ENCODE results near the gene C1orf50. TPM values are rescaled to one million over a fixed set of nuclear protein-coding genes. Genes with fewer than 3 reads are reported as not detected.
"Not testable (repeated sequence)": the region's sequence is repeated elsewhere in the genome, so short reads cannot be mapped to it uniquely, and the experiment has no call there.

C1orf50 gene
- total RNA-seq, 1 donor, result 5.2 TPM

- TF ChIP-seq, protein P1, sequence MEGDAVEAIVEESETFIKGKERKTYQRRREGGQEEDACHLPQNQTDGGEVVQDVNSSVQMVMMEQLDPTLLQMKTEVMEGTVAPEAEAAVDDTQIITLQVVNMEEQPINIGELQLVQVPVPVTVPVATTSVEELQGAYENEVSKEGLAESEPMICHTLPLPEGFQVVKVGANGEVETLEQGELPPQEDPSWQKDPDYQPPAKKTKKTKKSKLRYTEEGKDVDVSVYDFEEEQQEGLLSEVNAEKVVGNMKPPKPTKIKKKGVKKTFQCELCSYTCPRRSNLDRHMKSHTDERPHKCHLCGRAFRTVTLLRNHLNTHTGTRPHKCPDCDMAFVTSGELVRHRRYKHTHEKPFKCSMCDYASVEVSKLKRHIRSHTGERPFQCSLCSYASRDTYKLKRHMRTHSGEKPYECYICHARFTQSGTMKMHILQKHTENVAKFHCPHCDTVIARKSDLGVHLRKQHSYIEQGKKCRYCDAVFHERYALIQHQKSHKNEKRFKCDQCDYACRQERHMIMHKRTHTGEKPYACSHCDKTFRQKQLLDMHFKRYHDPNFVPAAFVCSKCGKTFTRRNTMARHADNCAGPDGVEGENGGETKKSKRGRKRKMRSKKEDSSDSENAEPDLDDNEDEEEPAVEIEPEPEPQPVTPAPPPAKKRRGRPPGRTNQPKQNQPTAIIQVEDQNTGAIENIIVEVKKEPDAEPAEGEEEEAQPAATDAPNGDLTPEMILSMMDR (IDR thresholded peaks at IDR 0.05; ENCODE audit: insufficient read depth, low read depth, low read length), result no peak
- no peak overlapping the region for H3K4me3 ChIP-seq (ENCODE audit: low read depth, low read length)
- DNase-seq (ENCODE audit: low read depth), result no peak
Measured at GRCh38 chr1:42797414-42797813, 30.4 kb downstream of the C1orf50 start.

- no peak for DNase-seq (ENCODE audit: low read depth)
- no peak overlapping the region for H3K4me3 ChIP-seq (ENCODE audit: low read depth, low read length)
- TF ChIP-seq, protein P1 (IDR thresholded peaks at IDR 0.05; ENCODE audit: insufficient read depth, low read depth, low read length), result no peak
Measured at GRCh38 chr1:42797979-42798378, 30.9 kb downstream of the C1orf50 start.

GRCh38 chr1:42801832-42802473 is 34.9 kb downstream of the C1orf50 start:
- no peak overlapping the region for H3K4me3 ChIP-seq (ENCODE audit: low read depth, low read length)
- TF ChIP-seq, protein P1 (IDR thresholded peaks at IDR 0.05; ENCODE audit: insufficient read depth, low read depth, low read length), result no peak
- no peak for DNase-seq (ENCODE audit: low read depth)

DNA sequence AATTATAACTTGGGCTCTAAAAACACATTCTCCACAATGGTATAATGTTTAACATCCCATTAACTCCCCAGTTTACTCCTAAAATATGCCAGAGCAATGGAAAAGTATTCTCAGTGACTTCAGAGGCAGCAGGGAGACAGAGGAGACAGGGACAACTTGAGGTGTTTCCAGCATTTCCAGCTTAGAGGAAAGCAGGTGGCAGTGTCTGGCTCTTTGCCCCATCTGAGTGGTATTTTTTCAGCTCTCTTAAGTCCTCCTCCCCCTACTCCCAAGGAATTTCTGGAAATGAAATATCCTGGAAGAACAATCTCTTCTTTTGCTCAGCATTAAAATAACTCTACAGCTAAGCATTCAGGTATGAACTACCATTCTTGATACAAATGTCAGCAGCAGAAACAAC is 39.1 kb downstream of the C1orf50 start:
- TF ChIP-seq, protein P1 (IDR thresholded peaks at IDR 0.05; ENCODE audit: insufficient read depth, low read depth, low read length), result no peak
- no peak for DNase-seq (ENCODE audit: low read depth)
- no peak overlapping the region for H3K4me3 ChIP-seq (ENCODE audit: low read depth, low read length)

DNA sequence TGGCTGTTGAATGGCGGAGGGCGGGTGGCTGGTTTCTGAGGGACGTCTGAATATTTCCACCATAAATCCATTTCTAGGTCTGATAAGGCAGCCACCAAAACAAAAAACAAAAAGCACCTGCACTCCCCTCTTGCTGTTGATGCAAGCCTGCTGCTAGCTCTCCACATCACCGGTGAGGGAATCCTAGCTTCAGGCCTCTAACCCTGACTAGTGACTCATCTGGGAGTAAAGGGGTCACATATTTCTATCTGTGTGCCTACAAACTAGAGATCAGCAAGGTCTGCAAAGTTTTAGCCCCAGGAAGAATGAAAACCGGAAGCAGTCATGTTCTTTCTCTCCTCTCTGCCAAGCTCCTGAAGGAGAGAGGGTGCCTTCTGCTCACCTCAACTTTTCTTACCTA is 39.5 kb downstream of the C1orf50 start:
- DNase-seq (ENCODE audit: low read depth), result no peak
- TF ChIP-seq, protein P1 (IDR thresholded peaks at IDR 0.05; ENCODE audit: insufficient read depth, low read depth, low read length), result no peak
- H3K4me3 ChIP-seq (ENCODE audit: low read depth, low read length), result no peak overlapping the region

DNA sequence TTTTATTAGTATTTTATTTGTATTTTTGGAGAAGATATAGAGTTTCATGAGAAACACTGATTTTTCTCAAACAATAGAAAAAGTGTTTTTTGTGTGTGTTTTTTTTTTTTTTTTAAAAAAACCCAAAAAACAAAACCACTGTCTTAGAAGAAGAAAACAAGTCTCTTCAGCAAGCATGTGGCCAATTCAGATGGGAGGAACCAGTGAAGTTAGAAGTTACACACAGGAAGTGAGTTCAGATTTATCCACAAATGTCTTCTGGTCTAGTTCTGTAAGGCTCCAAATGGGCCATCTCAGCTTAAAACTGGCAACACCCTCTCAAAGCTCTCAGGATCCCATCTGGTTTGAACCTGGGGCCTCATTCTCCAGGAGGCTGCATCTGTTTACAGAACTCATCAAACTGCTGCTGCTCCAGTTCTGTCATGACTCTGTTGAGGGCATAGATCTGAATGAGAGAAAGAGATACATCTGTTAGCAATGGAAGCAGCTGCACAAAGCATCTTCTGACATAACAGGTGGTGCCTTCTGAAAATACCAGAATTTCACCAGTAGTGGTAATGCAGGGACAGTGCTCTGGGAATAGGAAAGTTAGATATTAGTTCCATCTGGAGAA is 40.1 kb downstream of the C1orf50 start:
- TF ChIP-seq, protein P1 (IDR thresholded peaks at IDR 0.05; ENCODE audit: insufficient read depth, low read depth, low read length), result no peak
- DNase-seq (ENCODE audit: low read depth), result no peak
- H3K4me3 ChIP-seq (ENCODE audit: low read depth, low read length), result no peak overlapping the region

DNA sequence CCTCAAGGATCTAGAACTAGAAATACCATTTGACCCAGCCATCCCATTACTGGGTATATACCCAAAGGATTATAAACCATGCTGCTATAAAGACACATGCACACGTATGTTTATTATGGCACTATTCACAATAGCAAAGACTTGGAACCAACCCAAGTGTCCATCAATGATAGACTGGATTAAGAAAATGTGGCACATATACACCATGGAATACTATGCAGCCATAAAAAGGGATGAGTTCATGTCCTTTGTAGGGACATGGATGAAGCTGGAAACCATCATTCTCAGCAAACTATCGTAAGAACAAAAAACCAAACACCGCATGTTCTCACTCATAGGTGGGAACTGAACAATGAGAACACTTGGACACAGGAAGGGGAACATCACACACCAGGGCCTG is 47.8 kb downstream of the C1orf50 start:
- DNase-seq (ENCODE audit: low read depth); H3K4me3 ChIP-seq (ENCODE audit: low read depth, low read length): not testable (repeated sequence)

All from fibroblast of villous mesenchyme (primary cell).